ENCODE results near the gene NKAIN2.

Gene NKAIN2

GRCh38 chr6:123810214-123810613 is 6.5 kb downstream of the NKAIN2 start:
- no peak for DNase-seq

- no peak for DNase-seq
Measured at GRCh38 chr6:123810948-123811347, 7.3 kb downstream of the NKAIN2 start.

GRCh38 chr6:123811378-123811777 is 7.7 kb downstream of the NKAIN2 start:
- no peak for DNase-seq

- DNase-seq = no peak
Measured at GRCh38 chr6:123812621-123813020, 9.0 kb downstream of the NKAIN2 start.

- no peak for DNase-seq
Measured at GRCh38 chr6:123821112-123821511, 17.4 kb downstream of the NKAIN2 start.

GRCh38 chr6:123829302-123829953 is 25.8 kb downstream of the NKAIN2 start:
- no peak for DNase-seq

- no peak for DNase-seq
Measured at GRCh38 chr6:123830120-123830519, 26.5 kb downstream of the NKAIN2 start.

- peak; percentile 38 for DNase-seq
Measured at GRCh38 chr6:123838505-123839234, 35.0 kb downstream of the NKAIN2 start.

GRCh38 chr6:123841067-123841896 is 37.6 kb downstream of the NKAIN2 start:
- peak; percentile 11 for DNase-seq

- DNase-seq = no peak
Measured at GRCh38 chr6:123844011-123844410, 40.3 kb downstream of the NKAIN2 start.

- DNase-seq = no peak
Measured at GRCh38 chr6:123848347-123848746, 44.7 kb downstream of the NKAIN2 start.

GRCh38 chr6:123849406-123849805 is 45.7 kb downstream of the NKAIN2 start:
- DNase-seq = no peak

- no peak for DNase-seq
Measured at GRCh38 chr6:123850555-123850954, 46.9 kb downstream of the NKAIN2 start.

GRCh38 chr6:123854201-123854600 is 50.5 kb downstream of the NKAIN2 start:
- DNase-seq = no peak

GRCh38 chr6:123855506-123855905 is 51.8 kb downstream of the NKAIN2 start:
- no peak for DNase-seq

- no peak for DNase-seq
Measured at GRCh38 chr6:123859291-123859690, 55.6 kb downstream of the NKAIN2 start.

GRCh38 chr6:123869334-123869733 is 65.7 kb downstream of the NKAIN2 start:
- DNase-seq = no peak

- no peak for DNase-seq
Measured at GRCh38 chr6:123873974-123874373, 70.3 kb downstream of the NKAIN2 start.

GRCh38 chr6:123875784-123876183 is 72.1 kb downstream of the NKAIN2 start:
- DNase-seq = no peak

GRCh38 chr6:123879749-123880148 is 76.1 kb downstream of the NKAIN2 start:
- no peak for DNase-seq

GRCh38 chr6:123888771-123889513 is 85.3 kb downstream of the NKAIN2 start:
- DNase-seq = no peak

- DNase-seq = no peak
Measured at GRCh38 chr6:123895346-123895745, 91.7 kb downstream of the NKAIN2 start.

- no peak for DNase-seq
Measured at GRCh38 chr6:123895806-123896205, 92.1 kb downstream of the NKAIN2 start.

Data from NCI-H2029 (cell line).